ENCODE data around the gene TNS2. TPM values are rescaled to one million over a fixed set of nuclear protein-coding genes. Genes with fewer than 3 reads are reported as not detected.

Gene TNS2
- total RNA-seq, 2 experiments from 2014 or later = 2.3 to 3.0 TPM

DNA sequence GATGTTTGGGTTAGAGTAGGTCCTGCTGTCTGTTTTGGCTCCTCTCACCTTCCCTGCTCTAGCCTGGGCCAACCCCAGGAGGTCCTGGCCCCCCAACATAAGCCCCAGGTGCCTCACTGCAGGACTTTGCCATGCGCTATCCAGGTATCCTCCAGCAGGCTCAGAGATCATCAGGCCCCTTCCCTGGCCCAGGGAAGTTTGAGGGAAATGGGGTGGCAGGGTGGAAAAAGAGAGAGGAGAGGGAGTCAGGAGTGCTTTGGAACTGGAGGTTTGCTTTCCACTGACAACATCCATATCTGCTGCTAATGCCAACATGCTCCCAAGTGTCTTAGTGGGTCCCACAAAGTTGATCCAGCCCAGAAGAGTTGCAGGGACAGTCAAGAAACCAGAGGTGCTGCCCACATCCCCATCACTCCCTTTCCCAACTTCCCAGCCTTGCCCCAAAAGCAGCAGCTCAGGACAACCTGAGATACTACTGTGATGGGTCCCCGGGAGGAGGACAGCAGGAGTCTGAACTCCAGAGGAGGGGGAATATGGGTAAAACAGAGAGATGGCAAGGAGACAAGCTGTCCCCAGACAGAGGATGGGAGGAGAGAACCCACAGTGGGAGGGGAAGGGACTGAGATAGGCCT lies 677 bp downstream of the TNS2 start:
- no peaks in the 10 kb centered on the region for H3K9me3 Mint-ChIP-seq
- H3K4me3 Mint-ChIP-seq = peak overlapping the region; percentile 34
- Histone ChIP-seq H3K4me3 (ENCODE audit: low read length) (no peak overlapping the region), H3K9me3 (ENCODE audit: control insufficient read depth in 1 of 2, insufficient read depth in 1 of 2, low read length in 2 of 2) (no peaks in the 10 kb centered on the region), H3K27me3 (ENCODE audit: control insufficient read depth in 1 of 2, insufficient read depth in 2 of 2, low read length in 2 of 2) (no peaks in the 10 kb centered on the region), H3K4me1 (ENCODE audit: insufficient read depth, low read length) (peaks cover 37% of the 10 kb centered on the region), H3K36me3 (ENCODE audit: insufficient read depth, low read length) (no peaks in the 10 kb centered on the region), H3K27ac (ENCODE audit: low read depth in 1 of 2, low read length in 2 of 2) (no peak overlapping the region)
- H3K27ac Mint-ChIP-seq = peak overlapping the region; percentile 37
- ChIA-PET POLR2A (no interaction called here), CTCF (interaction anchor here (1.1 kb wide), 1 partner anchor 274 kb away, joined by 3 read pairs; no protein-coding TSS in a partner anchor)
- intact Hi-C loops (cut with DNase I, micrococcal nuclease) = loop anchor here in 1 of 2 experiments (5.0 kb wide), 1 partner anchor 577 kb away; the partner anchor contains the start of gene ATF7
- TF ChIP-seq, protein P1, sequence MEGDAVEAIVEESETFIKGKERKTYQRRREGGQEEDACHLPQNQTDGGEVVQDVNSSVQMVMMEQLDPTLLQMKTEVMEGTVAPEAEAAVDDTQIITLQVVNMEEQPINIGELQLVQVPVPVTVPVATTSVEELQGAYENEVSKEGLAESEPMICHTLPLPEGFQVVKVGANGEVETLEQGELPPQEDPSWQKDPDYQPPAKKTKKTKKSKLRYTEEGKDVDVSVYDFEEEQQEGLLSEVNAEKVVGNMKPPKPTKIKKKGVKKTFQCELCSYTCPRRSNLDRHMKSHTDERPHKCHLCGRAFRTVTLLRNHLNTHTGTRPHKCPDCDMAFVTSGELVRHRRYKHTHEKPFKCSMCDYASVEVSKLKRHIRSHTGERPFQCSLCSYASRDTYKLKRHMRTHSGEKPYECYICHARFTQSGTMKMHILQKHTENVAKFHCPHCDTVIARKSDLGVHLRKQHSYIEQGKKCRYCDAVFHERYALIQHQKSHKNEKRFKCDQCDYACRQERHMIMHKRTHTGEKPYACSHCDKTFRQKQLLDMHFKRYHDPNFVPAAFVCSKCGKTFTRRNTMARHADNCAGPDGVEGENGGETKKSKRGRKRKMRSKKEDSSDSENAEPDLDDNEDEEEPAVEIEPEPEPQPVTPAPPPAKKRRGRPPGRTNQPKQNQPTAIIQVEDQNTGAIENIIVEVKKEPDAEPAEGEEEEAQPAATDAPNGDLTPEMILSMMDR (IDR thresholded peaks at IDR 0.05) = no peak
- DNase-seq (no peak), ATAC-seq (ENCODE audit: poor library complexity) (no peak)
- H3K36me3 Mint-ChIP-seq (ENCODE audit: low read depth) = peaks cover 5% of the 10 kb centered on the region
- H3K27me3 Mint-ChIP-seq = no peaks in the 10 kb centered on the region
- peaks cover 29% of the 10 kb centered on the region for H3K4me1 Mint-ChIP-seq (ENCODE audit: low read depth)

DNA sequence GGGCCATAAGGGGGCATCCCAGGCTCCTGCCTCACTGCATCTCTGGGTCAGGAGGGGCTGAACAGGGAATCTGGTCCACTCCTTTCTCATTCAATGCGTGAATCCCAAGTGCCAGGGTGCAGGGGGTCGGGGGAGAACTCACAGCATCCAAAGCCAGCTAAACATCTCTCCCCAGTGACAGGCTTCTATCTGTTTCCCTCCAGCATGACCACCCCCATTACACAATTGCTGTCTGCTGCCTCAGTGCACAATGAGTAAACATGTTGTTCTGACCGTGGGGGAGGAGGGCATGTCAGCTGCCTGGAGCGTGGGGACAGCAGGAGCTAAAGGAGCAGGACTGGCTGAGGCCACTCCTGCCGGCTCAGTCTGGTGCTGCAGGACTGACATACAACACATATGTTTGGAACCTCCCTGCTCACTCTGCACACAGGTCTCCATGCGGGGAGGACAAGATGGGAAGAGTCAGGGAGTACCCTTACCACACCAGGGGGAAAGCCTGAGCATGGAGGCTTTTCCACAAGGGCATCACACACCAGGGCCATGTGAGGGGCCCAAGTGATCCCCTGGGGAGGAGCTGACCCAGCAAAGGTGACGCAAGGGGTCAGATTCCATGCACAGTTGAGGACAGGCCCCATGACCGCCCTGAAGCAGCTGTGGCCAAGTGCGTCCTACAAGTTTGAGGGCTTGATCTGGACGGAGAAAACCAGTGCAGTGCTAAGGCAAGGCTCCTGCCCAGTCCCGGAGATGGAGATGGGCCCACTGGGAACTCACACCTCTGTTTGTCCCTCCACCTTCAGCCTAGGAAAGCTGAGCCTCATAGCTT lies 1.4 kb downstream of the TNS2 start:
- H3K4me3 Mint-ChIP-seq = peak overlapping the region; percentile 81
- no peaks in the 10 kb centered on the region for H3K9me3 Mint-ChIP-seq
- intact Hi-C loops (cut with DNase I, micrococcal nuclease) = loop anchor here in 1 of 2 experiments (5.0 kb wide), 1 partner anchor 576 kb away; the partner anchor contains the start of gene ATF7
- DNase-seq = peak in 1 of 14 experiments; percentile 41
- POLR2A ChIA-PET = interaction anchor here (0.7 kb wide), 1 partner anchor 12 kb away, joined by 3 read pairs; no protein-coding TSS in a partner anchor
- Histone ChIP-seq H3K9me3 (ENCODE audit: control insufficient read depth in 1 of 2, insufficient read depth in 1 of 2, low read length in 2 of 2) (no peaks in the 10 kb centered on the region), H3K27ac (ENCODE audit: low read depth in 1 of 2, low read length in 2 of 2) (no peak overlapping the region), H3K36me3 (ENCODE audit: insufficient read depth, low read length) (no peaks in the 10 kb centered on the region), H3K4me3 (ENCODE audit: low read length) (no peak overlapping the region), H3K4me1 (ENCODE audit: insufficient read depth, low read length) (peaks cover 30% of the 10 kb centered on the region), H3K27me3 (ENCODE audit: control insufficient read depth in 1 of 2, insufficient read depth in 2 of 2, low read length in 2 of 2) (no peaks in the 10 kb centered on the region)
- peaks cover 5% of the 10 kb centered on the region for H3K36me3 Mint-ChIP-seq (ENCODE audit: low read depth)
- TF ChIP-seq, protein P1 (IDR thresholded peaks at IDR 0.05) = no peak
- peak overlapping the region; percentile 45 for H3K27ac Mint-ChIP-seq
- ATAC-seq (ENCODE audit: poor library complexity) = no peak
- no peaks in the 10 kb centered on the region for H3K27me3 Mint-ChIP-seq
- peaks cover 21% of the 10 kb centered on the region for H3K4me1 Mint-ChIP-seq (ENCODE audit: low read depth)
- CTCF ChIA-PET = interaction anchor here (1.1 kb wide), 1 partner anchor 274 kb away, joined by 3 read pairs; no protein-coding TSS in a partner anchor

DNA sequence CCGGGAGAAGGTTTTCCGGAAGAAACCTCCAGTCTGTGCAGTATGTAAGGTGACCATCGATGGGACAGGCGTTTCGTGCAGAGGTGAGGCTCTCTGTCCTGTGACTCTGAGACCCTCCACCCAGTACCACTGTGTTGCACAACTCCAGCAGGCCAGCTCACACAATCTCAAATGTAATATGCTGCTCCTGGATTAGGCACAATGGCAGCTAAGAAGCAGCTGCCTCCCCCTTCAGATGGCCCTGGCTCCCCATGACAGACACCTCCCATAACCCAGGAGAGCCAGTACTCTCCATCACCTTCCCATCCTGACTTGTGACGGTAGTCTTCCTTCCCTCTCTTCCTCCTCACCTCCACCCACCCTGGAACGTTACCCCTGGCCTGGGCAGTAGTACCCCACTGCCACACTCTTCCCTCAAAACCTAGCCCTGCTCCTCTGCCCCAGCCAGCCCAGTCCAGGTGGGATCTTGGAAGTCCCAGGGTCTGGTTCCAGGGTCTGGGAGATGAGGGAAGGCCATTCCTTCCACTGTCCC lies 2.1 kb downstream of the TNS2 start:
- Histone ChIP-seq H3K4me3 (ENCODE audit: low read length) (no peak overlapping the region), H3K4me1 (ENCODE audit: insufficient read depth, low read length) (peaks cover 24% of the 10 kb centered on the region), H3K36me3 (ENCODE audit: insufficient read depth, low read length) (no peaks in the 10 kb centered on the region), H3K9me3 (ENCODE audit: control insufficient read depth in 1 of 2, insufficient read depth in 1 of 2, low read length in 2 of 2) (no peaks in the 10 kb centered on the region), H3K27ac (ENCODE audit: low read depth in 1 of 2, low read length in 2 of 2) (no peak overlapping the region), H3K27me3 (ENCODE audit: control insufficient read depth in 1 of 2, insufficient read depth in 2 of 2, low read length in 2 of 2) (no peaks in the 10 kb centered on the region)
- no peak for DNase-seq
- ATAC-seq (ENCODE audit: poor library complexity) = no peak
- H3K4me3 Mint-ChIP-seq = peak overlapping the region; percentile 77
- H3K4me1 Mint-ChIP-seq (ENCODE audit: low read depth) = peaks cover 15% of the 10 kb centered on the region
- TF ChIP-seq, protein P1 (IDR thresholded peaks at IDR 0.05) = no peak
- ChIA-PET CTCF (no interaction called here), POLR2A (interaction anchor here (0.7 kb wide), 1 partner anchor 12 kb away, joined by 3 read pairs; no protein-coding TSS in a partner anchor)
- H3K27me3 Mint-ChIP-seq = no peaks in the 10 kb centered on the region
- no peaks in the 10 kb centered on the region for H3K36me3 Mint-ChIP-seq (ENCODE audit: low read depth)
- intact Hi-C loops (cut with DNase I, micrococcal nuclease) = loop anchor here in 1 of 2 experiments (5.0 kb wide), 1 partner anchor 575 kb away; the partner anchor contains the start of gene ATF7
- no peaks in the 10 kb centered on the region for H3K9me3 Mint-ChIP-seq
- H3K27ac Mint-ChIP-seq = peak overlapping the region; percentile 55
